Measurements from ENCODE around the gene MYO1F.
"Not testable (repeated sequence)": the region's sequence is repeated elsewhere in the genome, so short reads cannot be mapped to it uniquely, and the experiment has no call there.

The MYO1F gene

GRCh38 chr19:8566855-8567254, 10.4 kb downstream of the MYO1F start:
- no peak overlapping the region for H3K4me3 ChIP-seq (ENCODE audit: low read length)
- no peak for TF ChIP-seq ZNF274 (IDR thresholded peaks at IDR 0.05; ENCODE audit: low read depth, low read length)

GRCh38 chr19:8564866-8565265, 12.4 kb downstream of the MYO1F start:
- not testable (repeated sequence) for H3K4me3 ChIP-seq (ENCODE audit: low read length)

GRCh38 chr19:8561075-8561764, 16.0 kb downstream of the MYO1F start:
- no peak for TF ChIP-seq ZNF274 (IDR thresholded peaks at IDR 0.05; ENCODE audit: low read depth, low read length)

GRCh38 chr19:8558325-8558724, 18.9 kb downstream of the MYO1F start:
- TF ChIP-seq ZNF274 (IDR thresholded peaks at IDR 0.05; ENCODE audit: low read depth, low read length), result no peak
- H3K4me3 ChIP-seq (ENCODE audit: low read length), result no peak overlapping the region

More at GRCh38 chr19:8561075-8561764, 16.0 kb downstream of the MYO1F start:
- H3K4me3 ChIP-seq (ENCODE audit: low read length), result no peak overlapping the region

GRCh38 chr19:8557642-8558238, 19.5 kb downstream of the MYO1F start:
- no peak overlapping the region for H3K4me3 ChIP-seq (ENCODE audit: low read length)
- TF ChIP-seq ZNF274 (IDR thresholded peaks at IDR 0.05; ENCODE audit: low read depth, low read length), result no peak

- not testable (repeated sequence) for H3K4me3 ChIP-seq (ENCODE audit: low read length)
Observed at GRCh38 chr19:8553729-8554128, 23.5 kb downstream of the MYO1F start.

GRCh38 chr19:8552810-8553209, 24.4 kb downstream of the MYO1F start:
- TF ChIP-seq ZNF274 (IDR thresholded peaks at IDR 0.05; ENCODE audit: low read depth, low read length), result no peak
- no peak overlapping the region for H3K4me3 ChIP-seq (ENCODE audit: low read length)

- no peak for TF ChIP-seq ZNF274 (IDR thresholded peaks at IDR 0.05; ENCODE audit: low read depth, low read length)
Observed at GRCh38 chr19:8550070-8550469, 27.2 kb downstream of the MYO1F start.

GRCh38 chr19:8545743-8546142, 31.5 kb downstream of the MYO1F start:
- H3K4me3 ChIP-seq (ENCODE audit: low read length), result no peak overlapping the region
- no peak for TF ChIP-seq ZNF274 (IDR thresholded peaks at IDR 0.05; ENCODE audit: low read depth, low read length)

More at GRCh38 chr19:8550070-8550469, 27.2 kb downstream of the MYO1F start:
- no peak overlapping the region for H3K4me3 ChIP-seq (ENCODE audit: low read length)

GRCh38 chr19:8544168-8544567, 33.1 kb downstream of the MYO1F start:
- no peak overlapping the region for H3K4me3 ChIP-seq (ENCODE audit: low read length)
- TF ChIP-seq ZNF274 (IDR thresholded peaks at IDR 0.05; ENCODE audit: low read depth, low read length), result no peak

- H3K4me3 ChIP-seq (ENCODE audit: low read length), result no peak overlapping the region
- TF ChIP-seq ZNF274 (IDR thresholded peaks at IDR 0.05; ENCODE audit: low read depth, low read length), result no peak
Observed at GRCh38 chr19:8539621-8540149, 37.6 kb downstream of the MYO1F start.

- TF ChIP-seq ZNF274 (IDR thresholded peaks at IDR 0.05; ENCODE audit: low read depth, low read length), result no peak
- H3K4me3 ChIP-seq (ENCODE audit: low read length), result no peak overlapping the region
Observed at GRCh38 chr19:8537099-8537498, 40.1 kb downstream of the MYO1F start.

- H3K4me3 ChIP-seq (ENCODE audit: low read length), result no peak overlapping the region
- no peak for TF ChIP-seq ZNF274 (IDR thresholded peaks at IDR 0.05; ENCODE audit: low read depth, low read length)
Observed at GRCh38 chr19:8536282-8536681, 41.0 kb downstream of the MYO1F start.

GRCh38 chr19:8532225-8532624, 45.0 kb downstream of the MYO1F start:
- no peak overlapping the region for H3K4me3 ChIP-seq (ENCODE audit: low read length)
- no peak for TF ChIP-seq ZNF274 (IDR thresholded peaks at IDR 0.05; ENCODE audit: low read depth, low read length)

- no peak overlapping the region for H3K4me3 ChIP-seq (ENCODE audit: low read length)
- no peak for TF ChIP-seq ZNF274 (IDR thresholded peaks at IDR 0.05; ENCODE audit: low read depth, low read length)
Observed at GRCh38 chr19:8531470-8531869, 45.8 kb downstream of the MYO1F start.

Measured in GM08714 (cell line).